ENCODE measurements around the gene LYPLA2.
A peak's percentile ranks its signal among the peaks of the same experiment; 100 is the strongest.

LYPLA2 gene

DNA sequence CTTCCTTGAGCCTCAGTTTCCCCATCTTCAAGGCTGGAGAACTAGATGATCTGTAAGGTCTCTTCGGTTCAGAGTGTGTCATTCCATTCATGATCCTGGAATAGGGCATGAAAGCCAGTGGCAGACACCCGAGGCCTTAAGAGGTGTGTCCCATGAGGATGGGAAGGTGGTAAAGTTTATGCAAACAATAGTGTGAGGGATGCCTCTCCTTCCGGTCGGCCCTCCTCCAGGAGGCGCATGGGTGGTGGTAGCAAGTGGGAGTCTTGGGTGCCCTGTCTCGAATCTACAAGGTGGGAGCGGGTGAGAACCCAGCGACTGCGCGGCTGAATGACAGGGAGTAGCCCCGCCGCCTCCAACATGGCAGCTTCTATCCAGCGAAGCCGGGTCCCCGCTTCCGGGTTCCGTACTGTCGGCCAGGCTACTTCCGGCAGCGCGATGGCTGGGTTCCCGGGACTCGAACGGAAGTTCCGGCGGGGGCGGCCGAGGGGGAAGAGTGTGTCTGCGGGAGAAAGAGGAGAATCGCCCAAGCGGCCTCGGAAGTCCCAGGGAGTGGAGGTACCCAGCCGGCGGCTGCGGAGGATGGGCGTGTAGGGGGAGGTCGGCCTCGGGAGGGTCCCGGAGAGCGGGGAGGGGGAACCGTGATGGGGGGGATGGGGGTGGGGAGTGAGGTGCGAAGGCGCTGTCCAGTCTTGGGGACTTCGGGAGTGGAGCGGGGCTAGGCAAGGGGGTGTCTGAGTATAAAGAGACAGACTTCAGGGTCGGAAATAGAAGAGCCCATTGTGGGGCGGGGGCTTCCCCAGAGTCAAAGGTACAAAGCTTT lies at the start of gene LYPLA2:
TSS of gene LYPLA2 (plus strand) at position 450 of the 820 bp plus-strand sequence. CDS start 1,538 bp downstream, outside the sequence.
- DNase-seq, result peak; percentile 90

DNA sequence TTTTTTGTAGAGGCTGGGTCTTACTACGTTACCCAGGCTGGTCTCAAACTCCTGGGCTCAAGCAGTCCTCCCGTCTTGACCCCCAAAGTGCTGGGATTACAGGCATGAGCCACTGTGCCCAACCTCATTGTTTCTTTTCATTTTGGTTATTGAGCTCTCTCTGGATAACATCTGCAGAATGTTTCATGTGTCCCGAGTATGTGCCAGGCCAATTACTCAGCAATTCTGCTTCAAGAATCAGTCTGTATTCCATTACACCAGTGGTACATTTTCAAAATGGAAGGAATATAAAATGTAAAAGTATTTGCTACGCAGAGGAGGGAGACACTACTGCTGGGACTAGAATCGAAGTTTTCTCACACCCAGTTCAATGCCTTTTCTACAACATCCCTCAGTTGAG lies 49.3 kb upstream of the LYPLA2 start:
- no peak for DNase-seq

DNA sequence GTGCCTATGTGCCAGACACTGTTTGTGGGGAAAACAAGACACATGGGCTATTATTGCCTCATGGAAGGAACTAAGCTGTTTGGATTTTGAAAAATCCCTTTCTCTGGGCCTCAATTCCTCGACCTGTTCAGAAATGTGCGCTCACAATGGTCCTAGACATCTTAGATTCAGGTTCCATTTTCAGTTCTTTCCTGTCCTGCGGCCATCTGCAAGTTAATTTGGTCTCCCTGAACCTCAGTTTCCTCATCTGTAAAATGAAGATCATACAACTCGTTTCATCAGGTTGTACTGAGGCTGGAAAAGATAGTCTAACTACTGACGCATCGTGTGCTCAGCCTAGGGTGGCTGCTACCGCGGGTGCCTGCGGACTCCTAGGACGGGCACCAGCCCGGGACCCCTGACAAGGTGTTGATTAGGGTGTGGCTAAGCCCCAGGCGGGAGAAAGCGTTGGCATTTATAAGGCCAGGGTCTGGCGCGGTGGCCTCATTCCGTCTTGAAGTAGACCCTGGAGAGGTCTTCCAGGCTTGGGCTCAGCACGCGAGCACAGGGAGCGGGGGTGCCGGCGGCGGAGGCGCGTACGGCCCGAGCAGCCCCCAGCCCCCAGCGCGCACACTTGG lies 48.2 kb upstream of the LYPLA2 start:
- DNase-seq, result peak; percentile 39

DNA sequence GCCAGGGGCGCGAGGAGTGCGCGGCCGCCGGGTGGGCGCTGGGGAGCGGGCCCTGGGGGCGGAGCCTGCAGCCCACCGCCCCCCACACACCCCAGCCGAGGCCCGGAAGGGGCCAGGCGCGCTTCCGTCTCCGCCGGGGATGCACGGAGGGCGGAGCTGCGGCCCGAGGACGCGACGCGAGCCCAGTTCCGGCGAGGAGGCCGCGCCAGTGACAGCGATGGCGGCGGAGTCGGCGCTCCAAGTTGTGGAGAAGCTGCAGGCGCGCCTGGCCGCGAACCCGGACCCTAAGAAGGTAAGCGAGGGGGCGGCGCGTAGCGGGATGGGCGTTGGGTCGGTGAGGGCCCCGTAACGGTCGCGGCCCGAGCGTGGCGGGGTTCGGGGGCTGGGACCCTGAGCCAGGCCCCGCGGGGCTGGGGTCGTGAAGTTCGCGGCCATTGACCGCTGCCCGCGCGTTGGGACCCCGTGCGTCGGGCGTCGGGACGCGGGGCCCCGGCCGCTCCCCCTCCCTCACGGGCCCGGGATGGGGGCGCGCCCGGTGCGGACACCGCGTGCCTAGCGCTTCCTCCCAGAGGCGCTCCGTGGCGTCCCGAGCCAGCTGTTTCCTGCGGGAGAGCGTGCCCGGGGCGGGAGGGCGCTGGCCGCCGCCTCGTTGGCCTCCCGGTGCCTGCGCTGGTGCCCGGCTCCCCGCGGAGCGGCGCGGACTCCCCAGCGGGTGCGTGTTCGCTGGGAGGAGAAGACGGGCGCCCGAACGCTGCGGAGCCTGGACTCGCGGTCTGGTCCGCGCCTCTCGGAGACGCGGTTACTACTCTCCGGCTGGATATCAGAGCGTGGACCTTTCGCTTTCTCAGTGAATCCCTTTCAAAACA lies 47.4 kb upstream of the LYPLA2 start, which contains the start of gene ELOA:
TSS of gene ELOA (plus strand) at position 185 of the 866 bp plus-strand sequence. CDS start at position 218, 33 bp downstream.
- DNase-seq, result peak; percentile 77

DNA sequence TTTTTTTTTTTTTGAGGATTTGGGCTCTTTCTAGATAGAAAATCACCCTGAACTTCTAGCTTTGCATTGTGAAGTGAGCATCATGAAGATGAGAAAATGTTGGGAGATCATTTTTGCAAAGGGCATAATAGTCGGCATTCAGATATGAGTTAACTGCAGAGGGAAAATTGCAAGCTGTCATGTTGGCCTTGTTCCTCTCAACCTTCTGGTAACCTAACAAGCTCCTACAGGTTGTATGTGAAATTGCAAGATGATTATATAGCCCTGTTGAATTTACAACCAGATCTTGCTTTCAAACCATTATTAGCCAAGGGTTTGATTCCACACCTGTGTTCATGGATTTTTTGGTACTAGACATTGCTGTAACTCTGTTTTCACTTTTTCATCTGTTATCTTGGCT lies 45.4 kb upstream of the LYPLA2 start:
- DNase-seq, result no peak

DNA sequence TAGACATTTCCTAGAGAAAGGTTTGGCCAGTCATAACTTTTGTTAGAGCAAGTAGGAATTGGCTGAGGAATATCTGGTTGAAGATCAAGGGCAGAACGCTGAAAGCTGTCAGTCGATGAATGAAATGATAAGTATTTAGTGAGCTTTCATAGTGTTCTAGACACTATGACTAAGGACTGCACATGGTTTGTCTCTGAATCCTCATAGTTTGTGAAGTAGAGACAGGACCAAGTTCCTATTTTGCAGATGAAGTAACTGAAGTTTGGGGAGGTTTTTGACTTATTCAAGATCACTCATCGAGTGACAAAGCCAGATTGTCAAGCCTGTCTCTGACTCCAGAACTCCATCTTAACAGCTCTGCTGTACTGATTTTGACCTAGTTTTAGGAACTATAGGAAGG lies 42.9 kb upstream of the LYPLA2 start:
- no peak for DNase-seq

DNA sequence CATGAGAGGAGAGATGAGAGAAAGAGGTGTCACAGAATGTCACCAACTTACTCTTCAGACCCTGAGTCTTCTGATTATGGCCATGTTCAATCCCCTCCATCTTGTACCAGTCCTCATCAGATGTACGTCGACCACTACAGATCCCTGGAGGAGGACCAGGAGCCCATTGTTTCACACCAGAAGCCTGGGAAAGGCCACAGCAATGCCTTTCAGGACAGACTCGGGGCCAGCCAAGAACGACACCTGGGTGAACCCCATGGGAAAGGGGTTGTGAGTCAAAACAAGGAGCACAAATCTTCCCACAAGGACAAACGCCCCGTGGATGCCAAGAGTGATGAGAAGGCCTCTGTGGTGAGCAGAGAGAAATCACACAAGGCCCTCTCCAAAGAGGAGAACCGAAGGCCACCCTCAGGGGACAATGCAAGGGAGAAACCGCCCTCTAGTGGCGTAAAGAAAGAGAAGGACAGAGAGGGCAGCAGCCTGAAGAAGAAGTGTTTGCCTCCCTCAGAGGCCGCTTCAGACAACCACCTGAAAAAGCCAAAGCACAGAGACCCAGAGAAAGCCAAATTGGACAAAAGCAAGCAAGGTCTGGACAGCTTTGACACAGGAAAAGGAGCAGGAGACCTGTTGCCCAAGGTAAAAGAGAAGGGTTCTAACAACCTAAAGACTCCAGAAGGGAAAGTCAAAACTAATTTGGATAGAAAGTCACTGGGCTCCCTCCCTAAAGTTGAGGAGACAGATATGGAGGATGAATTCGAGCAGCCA lies 39.7 kb upstream of the LYPLA2 start:
- DNase-seq, result peak; percentile 49

DNA sequence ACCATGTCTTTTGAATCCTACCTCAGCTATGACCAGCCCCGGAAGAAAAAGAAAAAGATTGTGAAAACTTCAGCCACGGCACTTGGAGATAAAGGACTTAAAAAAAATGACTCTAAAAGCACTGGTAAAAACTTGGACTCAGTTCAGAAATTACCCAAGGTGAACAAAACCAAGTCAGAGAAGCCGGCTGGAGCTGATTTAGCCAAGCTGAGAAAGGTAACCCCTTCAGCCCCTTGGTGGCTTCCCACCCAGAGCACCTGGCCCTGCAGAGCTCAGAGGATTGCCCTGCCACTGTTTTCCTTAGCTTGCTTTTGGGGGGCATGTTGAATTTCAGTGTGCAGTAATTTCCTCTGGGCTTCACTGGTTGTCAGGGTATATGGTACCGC lies 39.1 kb upstream of the LYPLA2 start:
- no peak for DNase-seq

DNA sequence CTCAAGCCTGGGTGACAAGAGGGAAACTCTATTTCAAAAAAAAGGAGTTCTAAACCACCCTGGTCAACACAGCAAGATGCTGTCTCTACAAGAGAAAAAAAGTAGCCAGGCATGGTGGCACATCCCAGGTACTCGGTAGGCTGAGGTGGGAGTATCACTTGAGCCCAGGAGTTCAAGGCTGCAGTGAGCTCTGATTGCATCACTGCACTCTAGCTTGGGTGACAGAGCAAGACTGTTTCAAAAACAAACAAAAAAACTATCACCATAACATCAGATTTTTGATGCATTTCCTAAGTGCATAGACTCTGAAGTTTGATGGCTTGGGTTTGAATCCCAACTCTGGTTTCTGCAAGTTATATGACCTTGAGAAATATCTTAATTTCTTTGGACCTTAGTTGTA lies 38.0 kb upstream of the LYPLA2 start:
- DNase-seq, result no peak

DNA sequence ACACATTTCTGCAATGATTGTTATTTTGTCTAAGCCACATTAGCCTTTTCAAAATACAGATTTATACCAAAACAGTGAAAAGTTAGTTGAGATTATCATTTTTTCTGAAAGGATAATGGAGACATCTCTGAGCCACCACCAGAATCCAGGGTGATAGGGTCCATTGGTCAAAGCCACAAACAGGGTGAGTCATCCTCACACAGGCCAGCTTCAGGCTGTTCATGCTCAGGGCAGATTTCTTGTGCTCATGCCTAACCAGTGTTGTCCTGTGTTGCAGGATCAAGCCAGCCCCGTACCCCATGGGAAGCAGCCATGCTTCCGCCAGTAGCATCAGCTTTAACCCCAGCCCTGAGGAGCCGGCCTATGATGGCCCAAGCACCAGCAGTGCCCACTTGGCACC lies 34.3 kb upstream of the LYPLA2 start:
- no peak for DNase-seq

DNA sequence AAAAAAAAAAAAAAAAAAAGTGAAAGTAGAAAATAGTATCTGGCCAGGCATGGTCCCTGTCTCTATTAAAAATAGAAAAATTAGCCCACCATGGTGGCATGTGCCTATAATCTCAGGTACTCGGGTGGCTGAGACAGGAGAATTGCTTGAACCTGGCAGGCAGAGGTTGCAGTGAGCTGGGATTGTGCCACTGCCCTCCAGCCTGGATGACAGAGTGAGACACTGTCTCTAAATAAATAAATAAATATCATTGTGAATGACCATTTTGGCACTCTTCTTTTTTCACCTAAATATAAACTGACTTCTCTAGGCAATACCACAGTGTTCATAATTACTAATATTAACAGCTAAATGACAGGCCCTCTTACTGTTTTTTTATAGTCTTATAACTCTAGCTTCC lies 33.1 kb upstream of the LYPLA2 start:
- DNase-seq, result no peak

DNA sequence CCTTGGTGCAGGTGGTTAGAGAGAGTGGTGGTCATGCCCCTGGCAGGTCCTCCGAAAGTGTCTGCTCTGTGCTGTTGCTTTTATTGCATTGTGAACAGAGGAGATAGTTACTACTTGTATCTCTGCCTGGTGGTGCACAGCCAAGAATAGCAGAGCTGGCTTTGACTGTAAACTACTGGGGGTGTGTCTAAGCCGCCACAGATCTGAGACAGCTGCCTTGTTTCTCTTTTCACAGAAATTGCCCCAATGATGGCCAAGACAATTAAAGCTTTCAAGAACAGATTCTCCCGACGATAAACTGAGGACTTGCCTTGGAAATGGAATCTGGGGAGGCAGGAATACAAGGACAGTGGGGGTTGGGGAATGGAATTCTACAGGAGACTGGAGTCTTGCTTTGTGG lies 31.7 kb upstream of the LYPLA2 start:
- DNase-seq, result no peak

DNA sequence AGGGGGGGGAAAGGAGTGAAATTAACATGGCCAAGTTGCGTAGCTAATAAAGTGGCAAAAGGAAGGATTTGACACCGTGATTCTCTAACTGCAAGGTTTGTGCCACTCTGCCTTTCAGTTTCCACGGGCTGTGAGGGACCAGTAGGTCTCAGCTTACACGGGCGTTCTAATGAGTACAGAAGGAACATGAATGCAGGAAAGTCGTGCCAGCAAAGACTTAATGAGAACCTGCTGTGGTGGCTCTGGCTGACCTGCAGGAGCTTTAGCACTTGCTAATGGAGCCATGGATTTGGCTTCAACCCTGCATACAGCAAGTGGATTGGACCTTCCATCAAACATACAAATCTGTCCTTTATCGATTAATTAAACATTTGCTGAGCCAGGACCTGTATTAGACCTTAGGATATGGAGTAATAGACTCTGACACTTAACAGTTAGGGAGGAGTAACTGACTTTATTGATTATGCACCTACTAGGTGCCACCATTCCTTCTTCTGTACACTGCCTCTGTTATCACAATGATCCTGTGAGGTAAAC lies 27.8 kb upstream of the LYPLA2 start:
- no peak for DNase-seq

DNA sequence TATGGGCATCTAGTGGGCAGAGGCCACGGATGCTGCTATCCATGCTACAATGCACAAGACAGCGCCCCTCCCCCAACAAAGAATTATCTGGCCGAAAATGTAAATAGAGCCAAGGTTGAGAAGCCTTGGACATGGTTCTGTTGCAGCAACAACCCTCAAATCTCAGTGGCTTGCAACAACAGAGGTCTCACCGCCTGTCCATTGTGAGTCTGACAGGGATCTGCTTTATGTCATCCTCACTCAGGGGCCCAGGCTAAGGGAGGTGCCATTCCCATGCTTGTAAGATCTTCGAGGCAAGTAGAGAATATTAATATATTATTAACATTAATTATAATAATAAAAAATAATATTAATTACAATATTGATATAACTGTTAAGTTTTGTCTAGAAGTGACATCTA lies 22.2 kb upstream of the LYPLA2 start:
- no peak for DNase-seq

DNA sequence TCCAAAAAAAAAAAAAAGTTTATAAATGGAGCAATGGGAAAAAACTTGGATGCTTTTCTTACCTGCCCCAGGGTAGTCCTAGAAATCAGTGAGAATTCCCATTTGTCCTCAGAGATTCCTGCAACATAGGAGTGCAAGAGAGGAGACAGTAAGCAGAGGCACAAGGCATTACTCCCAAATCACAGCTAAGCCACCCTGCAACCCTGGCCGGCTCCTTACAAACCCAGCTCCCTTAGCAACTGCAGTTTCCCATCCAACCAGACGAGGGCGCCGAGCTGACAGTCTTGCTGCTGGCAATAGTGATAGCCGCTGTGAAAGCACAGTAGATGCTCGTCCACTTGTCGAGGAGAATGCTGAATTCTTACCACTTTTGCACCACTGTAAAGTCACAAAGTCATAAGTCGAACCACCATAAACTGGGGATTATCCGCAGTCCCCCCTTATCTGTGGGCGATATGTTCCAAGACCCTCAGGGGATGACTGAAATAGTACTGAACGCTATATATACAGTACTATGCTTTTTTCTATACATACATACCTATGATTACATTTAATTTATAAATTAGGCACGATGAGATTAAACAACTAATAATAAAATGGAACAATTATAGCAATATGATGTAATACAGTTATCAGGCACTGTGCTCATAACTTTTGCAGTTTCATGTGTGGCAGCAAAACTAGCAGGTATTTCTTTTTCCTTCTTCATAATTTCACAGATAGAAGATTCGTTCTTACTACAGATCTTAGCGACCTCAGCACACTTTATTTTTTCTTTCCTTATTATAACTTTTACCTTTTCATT lies 18.7 kb upstream of the LYPLA2 start:
- peak; percentile 88 for DNase-seq

DNA sequence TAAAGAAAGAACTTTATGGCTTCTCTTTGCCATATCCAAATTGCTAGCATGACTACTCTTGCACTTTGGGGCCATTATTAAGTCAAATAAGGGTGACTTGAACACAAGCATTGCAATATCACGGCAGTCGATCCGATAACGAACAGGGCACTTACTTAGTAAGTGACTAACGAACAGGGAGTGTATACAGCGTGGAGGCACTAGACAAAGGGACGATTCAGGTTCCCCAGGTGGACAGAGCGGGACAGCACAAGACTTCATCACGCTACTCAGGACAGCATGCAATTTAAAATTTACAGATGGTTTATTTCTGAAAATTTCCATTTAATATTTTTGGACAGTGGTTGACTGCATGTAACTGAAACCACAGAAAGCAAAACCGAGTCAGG lies 18.1 kb upstream of the LYPLA2 start:
- no peak for DNase-seq

DNA sequence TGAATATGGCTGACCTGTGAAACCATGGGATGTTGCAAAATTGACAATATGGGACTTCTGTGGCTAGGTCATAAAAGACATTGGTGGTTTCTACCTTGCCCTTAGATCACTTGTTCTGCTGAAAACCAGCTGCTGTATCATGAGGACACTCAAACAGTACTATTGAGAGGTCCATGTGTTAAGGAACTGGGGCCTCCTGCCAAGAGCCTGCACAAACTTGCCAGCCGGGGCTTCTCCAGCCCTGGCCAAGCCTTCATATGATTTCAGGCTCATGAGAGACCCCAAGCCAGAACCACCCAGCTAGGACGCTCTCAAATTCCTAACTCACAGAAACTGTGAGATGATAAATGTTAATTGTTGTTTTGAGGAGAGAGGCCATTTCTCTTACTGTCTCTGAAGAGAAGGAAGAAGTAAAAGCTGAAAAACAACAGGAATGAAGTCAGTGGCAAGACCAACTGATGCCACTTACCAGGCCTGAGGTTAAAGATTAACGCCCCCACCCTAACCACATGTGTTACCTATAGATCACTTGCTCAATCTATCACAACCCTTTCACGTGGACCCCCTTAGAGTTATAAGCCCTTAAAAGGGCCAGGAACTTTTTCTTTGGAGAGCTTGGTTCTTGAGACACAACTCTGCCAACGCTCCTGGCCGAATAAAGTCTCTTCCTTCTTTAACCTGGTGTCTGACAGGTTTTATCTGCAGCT lies 16.6 kb upstream of the LYPLA2 start:
- no peak for DNase-seq

DNA sequence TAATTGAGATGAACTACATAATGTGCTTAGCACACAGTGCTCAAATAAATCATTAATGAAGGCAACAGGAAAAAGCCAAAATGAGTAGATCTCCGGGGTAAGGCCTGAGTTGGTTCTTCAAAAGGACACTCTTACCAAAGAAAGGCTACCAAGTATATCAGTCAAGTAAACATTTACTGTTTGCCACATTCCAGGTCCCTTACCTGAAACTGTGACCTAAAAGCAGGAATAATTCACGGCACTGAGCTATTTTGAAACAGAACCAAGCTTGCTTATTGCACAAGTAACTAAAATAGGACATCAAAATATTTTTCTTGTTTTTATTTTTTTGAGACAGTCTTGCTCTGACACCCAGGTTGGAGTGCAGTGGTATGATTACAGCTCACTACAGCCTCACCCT lies 14.7 kb upstream of the LYPLA2 start:
- no peak for DNase-seq

DNA sequence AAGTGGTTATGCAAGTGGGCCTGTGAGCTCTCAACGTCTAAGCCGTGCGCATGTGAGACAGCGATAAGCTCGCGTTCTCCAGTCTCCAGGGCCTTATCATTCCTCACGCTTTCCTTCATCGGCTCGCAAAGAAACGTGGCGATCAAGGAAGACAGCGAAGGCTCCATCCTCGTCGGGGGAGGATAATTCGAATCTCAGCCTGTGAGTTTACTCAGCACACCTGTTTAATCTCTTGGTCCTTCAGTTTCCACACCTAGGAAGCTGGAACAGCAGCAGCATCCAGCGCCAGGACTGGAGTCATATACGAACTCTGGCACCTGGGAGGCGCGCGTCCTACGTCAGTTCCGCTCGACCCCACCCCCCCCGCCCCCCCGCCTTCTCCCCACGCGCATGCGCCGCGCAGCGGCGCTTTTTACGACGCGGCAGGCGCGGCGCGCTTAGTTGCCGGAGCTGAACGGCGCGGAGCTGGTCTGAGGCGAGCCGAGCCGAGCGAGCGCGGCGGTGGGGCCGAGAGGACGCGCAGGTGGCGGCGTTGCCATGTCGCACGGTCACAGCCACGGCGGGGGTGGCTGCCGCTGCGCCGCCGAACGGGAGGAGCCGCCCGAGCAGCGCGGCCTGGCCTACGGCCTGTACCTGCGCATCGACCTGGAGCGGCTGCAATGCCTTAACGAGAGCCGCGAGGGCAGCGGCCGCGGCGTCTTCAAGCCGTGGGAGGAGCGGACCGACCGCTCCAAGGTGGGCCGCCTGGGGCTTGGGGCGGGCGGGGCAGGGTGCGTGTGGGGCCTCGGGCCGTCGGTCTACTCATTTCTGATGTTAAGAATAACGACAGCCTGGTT lies 12.7 kb upstream of the LYPLA2 start, which contains the start of gene PITHD1:
TSS of gene PITHD1 (plus strand) at position 440 of the 836 bp plus-strand sequence. CDS start at position 538, 98 bp downstream.
- DNase-seq, result peak; percentile 79

Data from stimulated activated CD4-positive, alpha-beta T cell treated with anti-CD3 and anti-CD28 coated beads, Interleukin-4, amount 100 ng/mL, for 24 hours (primary cell).